ENCODE measurements around the gene CLSTN2.
A peak's percentile ranks its signal among the peaks of the same experiment; 100 is the strongest.

CLSTN2 gene

DNA sequence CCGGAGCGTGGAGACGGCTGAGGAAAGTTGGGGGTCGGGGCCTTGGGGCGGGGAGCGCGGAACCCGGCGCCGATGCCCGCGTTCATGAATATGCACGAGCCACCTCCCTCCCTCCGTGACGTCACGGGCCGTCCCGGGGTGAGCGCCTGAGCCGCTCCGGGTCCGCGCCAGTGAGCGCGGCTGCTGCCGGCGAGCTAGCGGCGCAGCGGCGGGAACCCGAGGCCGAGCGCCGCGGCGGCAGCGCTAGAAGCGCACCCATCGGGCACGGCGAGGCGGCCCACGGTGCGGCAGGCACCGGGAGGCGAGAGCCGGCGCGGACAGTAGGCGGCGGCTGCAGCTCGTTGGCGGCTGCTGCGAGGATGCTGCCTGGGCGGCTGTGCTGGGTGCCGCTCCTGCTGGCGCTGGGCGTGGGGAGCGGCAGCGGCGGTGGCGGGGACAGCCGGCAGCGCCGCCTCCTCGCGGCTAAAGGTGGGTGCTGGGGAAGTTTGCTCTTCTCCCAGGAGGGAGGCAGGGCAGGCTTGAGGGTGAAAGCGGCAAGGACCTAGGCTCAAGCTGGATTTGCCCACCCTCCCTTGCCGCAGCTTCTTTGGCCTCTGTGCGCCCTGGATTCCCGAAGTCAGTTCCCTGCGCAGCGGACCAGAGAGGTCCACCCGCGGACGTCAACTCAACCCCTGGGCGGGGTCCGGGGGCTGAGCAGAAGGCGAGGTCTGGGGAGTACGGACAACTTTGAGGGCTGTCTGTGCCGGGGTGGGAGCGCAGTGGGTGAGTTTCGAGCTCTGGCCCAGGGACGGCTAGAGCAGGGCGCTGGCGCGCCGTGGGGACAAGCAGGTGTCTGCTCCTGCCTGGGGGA is at the start of gene CLSTN2:
TSS of gene CLSTN2 (plus strand) at position 170 of the 850 bp plus-strand sequence.
- DNase-seq (ENCODE audit: low spot score): peak; percentile 80

DNA sequence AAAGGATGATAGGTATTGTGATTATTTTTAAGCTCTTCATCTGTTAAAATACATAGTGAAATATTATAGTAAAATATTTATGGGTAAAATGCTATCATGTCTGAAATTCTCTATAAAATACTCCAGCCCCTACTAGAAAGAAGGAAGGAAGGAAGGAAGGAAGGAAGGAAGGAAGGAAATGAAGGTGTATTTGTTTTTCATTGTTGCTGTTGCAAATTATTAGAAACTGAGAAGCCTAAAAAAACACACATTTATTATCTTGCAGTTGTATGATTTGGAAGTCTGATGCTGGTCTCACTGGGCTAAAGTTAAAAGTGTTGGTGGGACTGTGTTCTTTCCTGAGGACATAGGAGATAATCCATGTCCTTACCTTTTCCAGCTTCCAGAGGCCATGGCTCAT is 47.6 kb upstream of the CLSTN2 start:
- DNase-seq (ENCODE audit: low spot score): no peak

DNA sequence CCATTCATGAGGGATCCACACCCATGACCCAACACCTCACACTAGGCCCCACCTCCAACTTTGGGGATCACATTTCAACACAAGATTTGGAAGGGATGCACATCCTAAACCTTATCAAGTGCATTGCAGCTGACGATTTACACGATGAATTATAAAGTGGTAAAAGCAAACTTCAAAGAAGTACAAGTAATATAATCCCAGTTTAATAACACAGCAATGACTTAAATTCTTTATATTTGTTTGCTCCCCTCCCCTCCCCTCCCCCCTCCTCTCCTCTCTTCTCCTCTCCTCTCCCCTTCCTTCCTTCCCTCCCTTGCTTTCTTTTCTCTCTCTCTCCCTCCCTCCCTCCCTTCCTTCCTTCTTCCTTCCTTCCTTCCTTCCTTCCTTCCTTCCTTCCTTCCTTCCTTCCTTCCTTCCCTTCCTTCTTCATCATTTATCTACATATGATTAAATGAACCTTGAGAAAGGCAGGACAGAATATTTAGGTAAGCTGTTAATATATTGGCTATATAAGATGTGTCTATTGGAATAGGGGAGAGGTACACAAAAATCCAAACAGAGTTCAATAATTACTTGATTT is 46.3 kb upstream of the CLSTN2 start:
- no peak for DNase-seq (ENCODE audit: low spot score)

DNA sequence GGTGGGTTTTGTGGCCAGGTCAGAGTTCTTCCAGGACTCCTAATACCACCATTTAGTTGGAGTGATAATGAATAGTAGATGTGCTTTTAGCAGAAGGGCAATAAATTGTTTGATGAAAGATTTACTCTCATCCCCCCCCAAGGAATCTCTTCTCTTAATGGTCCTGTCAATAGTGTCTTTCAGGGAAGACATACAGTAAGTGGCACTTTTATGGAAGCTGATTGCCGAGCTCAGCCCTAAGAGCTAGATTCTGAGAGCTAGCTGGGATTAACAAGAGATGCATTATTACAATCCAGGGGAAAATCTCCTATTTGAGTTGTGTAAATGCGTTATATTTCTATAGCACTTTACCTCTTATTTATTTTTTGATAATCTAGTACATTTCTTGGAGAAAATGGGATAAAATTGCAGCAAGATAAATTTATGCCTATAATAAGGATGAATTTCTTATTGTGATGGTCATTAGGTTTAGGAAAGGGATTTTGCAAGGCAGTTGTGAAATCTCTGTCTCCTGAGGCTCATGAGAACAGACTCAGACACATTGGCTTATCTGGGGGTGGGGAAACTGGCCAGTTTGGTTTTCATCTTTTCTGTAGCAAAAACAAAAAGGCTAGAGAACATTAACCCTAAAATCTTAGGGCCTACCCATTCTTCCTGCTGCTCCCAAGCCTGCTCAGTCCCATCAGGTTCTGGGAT is 41.6 kb upstream of the CLSTN2 start:
- DNase-seq (ENCODE audit: low spot score): no peak

DNA sequence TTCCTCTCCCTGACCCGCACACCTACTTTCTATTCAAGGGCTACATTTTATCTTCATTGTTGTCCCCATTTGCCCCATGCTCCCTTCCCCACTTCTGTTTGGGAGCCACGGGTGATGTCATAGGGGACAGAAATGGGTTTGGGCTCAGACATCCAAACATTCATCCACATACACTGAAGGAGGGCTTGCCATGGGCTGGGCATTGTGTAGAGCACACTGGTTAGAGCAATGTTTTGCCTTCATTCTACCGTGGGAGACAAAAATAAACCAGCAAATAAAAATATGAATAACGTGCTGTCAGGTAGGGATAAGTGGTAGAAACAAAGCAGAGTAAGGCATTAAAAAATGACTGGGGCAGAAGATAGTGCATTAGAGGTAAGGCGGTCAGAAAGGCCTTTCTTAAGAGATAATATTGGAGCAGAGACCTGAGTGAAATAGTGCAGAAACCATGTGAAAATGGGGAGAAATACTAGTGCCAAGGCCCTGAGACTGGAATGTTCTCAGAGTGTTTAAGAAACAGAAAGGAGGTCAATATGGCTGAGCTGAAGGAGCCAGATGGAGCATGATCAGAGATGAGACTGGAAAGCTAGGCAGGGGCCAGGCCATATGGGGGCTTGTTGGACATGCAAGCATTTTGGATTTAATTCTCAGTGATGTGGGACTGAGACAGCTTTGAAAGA is 40.9 kb upstream of the CLSTN2 start:
- no peak for DNase-seq (ENCODE audit: low spot score)

DNA sequence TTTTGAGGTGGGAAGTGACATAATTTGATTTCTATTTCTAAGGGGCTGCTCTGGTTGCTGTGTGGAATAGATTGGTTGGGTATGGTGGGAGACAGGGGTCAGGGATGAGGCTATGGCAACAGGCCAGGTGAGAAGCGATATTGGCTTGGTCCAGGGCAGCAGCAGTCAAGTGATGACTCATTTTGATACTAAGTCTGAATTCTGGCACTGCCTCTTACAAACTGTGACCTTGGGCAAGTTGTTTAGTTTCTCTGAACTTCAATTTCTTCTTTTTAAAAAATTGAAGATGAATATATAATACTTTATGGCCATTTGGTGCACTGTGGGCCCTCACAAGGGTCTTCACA is 40.4 kb upstream of the CLSTN2 start:
- no peak for DNase-seq (ENCODE audit: low spot score)

DNA sequence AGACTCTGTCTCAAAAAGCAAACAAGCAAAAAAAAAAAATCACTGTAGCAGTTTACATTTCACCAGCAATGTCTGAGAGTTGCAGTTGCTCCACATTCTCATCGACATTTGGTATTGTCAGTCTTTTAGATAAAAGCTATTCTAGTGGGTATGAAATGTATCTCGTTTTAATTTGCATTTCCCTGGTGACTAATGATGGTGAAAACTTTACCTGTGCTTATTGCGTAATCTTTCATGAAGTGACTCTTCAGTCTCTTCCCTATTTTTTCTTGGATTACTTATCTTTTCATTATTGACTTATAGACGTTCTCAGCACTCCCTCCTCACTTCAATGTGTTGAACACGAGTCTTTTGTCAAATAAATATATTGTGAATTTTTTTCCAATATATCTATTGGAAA is 37.2 kb upstream of the CLSTN2 start:
- DNase-seq (ENCODE audit: low spot score): no peak

DNA sequence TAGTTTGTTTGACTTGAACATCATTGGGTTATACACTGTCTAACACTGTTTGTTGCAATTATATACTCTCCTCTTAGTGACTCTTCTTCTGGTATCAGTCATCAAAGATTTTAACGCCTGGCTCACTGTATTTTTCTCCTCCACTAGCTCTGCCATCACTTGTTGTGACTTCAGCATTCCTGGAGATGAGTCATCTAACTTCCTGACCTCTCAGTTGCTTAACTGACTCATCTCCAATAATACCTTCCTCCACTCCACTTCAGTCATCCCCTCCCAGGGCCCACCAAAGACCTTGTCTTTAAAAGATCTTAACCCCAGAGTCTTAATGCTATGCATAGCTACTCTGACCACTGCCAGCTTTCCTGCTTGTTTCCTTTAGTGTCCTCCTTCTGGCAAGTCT is 28.6 kb upstream of the CLSTN2 start:
- DNase-seq (ENCODE audit: low spot score): peak; percentile 98

DNA sequence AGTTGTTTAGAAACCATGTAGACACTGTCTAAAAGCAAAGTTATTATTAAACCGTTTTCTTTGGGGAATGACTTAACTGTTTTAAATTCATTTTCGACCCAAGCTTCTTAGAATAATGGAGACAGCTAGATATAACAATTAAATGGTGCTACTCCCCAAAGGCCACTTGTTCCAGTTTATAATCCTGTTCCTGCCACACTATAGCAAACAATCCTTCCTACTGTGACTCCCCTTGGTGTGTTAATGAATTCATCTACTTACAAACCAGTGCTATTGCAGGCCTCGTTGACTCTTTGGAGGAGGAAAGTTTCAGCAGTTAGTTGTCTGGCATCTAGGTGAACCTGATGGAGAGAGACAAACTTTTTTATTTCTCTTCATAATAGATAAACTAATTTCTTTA is 25.2 kb upstream of the CLSTN2 start:
- no peak for DNase-seq (ENCODE audit: low spot score)

DNA sequence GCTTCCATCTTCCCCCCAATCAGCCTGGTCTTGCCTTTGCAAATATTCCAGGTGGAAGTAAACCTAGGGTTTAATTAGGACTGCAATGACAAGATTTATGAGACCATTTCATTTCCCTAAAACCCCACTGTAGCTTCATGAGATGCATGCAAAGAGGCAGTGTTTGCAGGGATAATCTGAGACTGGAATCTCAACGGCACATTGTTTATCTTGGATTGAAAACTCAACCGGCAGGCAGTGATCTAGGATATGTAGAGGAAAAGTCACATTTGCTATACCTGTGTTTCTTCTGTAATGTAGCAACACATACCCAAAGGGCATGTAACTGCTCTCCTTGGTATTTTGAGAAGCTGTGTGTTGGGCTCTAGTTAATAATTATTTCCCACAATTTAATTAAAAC is 18.7 kb upstream of the CLSTN2 start:
- no peak for DNase-seq (ENCODE audit: low spot score)

DNA sequence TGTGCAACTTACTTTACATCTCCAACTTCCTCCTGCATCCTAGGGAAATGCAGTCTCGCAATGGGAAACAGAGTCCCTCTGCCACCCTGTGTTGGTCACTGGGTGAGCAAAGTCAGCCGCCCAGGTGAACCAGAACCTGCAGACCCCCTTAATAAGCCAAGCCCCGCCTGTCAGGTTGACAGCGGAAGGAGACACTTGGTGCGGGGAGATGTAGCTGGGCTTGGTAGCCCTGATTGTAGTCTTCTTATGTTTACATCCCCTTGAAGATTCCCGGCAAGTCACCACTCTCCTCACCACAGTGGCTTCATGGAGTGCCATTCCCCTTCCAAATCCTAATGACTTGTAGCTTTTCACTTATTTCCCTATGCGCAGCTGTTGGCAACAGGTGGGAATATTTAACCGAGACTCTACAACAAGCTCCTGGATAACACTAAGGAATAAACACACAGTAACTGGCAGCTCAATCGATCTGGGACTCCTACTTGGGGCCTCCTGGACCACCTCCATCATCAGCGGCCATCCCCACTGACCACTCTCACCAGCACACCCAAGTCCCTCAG is 17.7 kb upstream of the CLSTN2 start:
- DNase-seq (ENCODE audit: low spot score): no peak

DNA sequence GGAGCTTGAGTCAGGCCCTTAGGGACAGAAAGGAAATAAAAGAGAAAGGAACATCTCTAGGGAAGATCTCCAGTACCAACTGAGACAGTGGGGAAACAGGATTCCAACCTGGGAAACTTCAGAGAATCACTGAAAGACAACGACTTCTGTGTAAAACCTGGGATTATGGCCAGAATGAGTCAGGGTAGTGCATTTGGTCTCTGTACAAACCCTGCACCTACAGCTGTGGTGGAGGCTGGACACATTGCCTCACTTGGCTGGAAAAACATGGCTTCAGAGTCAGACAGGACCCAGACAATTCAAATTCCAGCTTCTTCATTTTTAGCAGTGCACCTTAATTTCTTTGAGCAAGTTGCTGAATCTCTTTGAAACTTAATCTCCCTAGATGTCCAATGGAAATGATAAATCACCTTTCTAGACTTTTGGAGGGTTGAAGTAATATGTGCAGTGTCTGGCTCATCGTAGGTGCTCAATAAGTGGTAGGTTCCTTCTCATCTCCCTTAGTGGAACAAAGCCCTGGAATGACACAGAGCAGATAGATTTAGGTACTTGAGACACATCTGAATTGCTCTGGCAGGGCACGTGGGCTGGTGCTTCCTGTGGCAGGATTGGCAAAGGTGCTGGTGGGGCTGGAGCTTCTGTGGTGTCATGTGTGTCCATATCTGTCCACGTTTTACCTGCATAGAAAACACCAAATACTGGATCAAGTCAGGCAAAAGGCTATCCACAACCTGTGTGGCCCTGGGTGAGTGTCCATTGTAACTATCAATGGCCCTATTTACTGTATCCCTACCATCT is 6.1 kb upstream of the CLSTN2 start:
- peak; percentile 6 for DNase-seq (ENCODE audit: low spot score)

DNA sequence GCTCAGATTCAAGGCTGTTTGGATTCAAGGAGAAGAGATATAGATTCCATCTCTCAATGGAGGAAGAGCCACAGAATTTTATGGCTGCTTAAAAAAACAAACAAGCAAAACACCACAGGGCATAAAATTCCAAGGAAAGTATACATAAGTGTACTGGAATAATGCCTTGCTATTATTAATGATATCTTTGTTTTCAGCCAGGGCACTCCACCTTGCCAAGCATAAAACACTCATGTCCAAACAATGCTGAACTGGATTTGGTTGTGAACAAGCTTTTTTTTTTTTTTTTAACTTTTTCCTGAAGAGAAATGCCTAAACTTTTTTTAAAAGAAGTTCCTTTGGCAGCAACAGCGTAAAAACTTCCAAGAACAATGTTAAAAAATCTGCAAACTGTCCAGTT is 4.8 kb upstream of the CLSTN2 start:
- DNase-seq (ENCODE audit: low spot score): no peak

DNA sequence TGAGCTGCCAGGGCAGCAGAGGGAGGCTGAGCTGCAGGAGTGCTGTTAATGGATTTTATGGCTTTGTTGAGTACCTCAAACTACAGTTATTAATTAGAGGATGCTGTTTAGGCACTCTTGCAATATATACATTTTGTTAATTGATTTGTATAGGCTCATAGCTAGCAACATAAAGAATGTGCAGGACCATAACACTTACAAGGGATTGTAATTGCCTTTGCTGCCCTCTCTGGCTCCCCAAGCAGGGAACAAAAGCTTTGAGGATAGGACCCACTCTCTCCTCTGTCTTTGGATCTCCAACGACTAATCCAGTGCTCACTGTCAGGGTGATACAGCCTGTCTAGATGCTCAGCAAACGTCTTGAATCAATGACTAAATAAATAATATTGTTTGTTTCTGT is 1.2 kb upstream of the CLSTN2 start:
- no peak for DNase-seq (ENCODE audit: low spot score)

DNA sequence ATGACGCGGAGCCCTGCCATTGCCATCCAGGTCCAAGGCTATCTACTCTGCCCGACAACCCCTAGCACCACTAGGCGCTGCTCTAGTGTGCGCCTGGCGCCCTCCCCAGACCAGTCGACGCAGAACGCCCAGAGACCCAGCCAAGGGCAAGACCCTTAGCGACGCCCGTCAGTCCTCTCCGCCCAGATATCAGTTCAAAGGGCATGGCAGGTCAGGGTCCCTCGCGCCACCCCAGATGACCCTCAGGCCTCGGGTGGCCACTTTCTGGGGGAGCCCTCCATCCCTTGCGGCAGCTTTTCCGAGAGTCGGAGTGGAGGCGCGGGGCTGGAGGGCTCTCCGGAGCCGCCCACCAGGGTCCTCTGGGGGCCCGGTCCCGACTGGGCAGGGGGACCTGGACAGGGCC is 371 bp upstream of the CLSTN2 start:
- DNase-seq (ENCODE audit: low spot score): peak; percentile 77

DNA sequence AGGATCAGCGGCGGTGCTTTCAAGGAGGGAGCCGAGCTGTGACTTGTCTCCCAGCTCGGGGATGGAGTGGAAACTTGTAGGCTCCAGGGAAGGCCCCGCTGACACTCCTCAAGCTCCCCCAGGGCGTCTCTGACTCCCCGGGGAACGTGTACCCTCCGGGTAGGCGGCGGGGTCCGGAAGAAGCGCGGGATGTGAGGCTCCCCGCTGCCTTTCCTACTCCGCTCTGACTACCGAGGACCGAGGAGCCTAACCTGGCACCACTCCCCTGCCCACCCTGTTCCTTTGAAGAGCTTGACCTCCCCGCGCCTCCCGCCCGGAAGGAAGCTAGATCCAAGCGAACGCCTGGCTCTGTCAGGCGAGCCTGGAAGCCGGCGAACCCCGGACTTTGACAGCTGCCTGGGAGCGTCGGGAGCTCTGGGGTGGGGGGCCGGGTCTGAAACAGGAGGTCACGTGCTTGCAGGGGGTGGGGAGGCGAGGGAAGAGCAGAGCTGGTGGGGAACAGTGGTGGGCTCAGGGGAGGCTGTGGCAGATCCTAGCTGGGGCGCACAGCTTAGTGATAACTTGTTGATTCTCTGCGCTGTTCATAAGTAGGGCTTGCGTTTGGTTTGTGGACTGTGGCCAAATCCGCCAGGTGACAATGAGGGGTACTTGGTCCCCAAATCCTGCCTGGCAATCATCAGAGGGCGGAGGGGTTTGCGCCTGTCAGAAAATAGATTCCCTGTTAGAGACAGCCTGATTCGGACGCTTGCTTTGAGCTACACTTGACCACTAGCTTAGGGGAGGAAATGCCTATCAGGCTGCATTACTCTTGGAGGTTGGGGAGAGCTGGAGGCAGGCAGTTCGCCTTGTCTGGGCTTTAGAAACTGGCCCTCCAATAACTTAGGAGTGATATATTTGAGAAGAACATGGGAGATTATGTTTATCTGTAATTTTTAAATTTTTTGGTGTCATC is 1.2 kb downstream of the CLSTN2 start:
- peak; percentile 31 for DNase-seq (ENCODE audit: low spot score)

DNA sequence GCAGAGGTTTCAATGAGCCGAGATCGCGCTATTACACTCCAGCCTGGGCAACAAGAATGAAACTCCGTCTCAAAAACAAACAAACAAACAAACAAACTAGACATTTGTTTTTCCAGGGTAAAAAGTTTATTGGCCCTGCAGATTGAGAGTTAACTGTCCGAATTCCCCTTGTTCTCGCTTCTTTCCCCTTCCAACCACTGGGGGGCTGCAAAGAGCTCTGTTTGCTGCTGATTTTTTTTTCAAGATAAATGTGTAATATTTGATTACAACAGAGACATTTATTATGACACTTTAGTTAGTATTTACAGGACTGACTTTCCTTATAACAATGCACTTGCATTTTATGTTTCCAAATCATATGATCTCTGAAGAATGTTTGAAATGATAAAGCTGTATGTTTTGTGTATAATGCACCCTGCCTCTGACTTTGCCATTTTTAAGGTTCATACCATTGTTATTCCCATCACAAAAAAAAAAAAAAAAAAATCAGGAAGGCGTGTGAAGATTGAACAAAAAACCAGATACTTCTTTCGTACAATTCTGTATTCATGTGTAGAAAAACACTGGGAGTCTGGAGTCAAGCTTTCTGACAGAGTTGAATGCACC is 2.8 kb downstream of the CLSTN2 start:
- peak; percentile 55 for DNase-seq (ENCODE audit: low spot score)

DNA sequence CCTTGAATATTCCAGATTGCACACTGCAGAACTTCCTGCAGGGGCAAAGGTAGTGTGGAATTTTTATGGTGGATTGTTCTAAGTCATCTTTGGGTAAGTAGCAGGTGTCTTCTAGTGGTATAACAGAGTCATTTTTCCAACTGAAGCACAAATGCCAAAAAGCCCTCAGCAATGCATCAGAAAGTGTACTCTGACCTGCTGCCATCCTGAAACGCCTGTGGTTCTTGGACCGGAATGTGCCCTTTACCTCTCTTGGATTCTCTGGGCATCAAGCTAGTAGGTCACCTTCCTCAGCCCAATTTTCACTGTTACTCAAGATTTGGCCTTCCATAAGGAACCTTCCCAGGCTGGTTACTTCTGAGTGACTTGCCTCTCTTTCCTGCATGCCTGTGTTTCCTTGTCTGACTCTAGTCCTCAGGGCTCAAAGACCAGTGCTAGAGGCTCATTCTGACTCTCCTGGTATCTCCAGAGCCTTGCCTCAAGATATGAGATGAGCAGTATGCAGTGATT is 4.8 kb downstream of the CLSTN2 start:
- DNase-seq (ENCODE audit: low spot score): no peak

DNA sequence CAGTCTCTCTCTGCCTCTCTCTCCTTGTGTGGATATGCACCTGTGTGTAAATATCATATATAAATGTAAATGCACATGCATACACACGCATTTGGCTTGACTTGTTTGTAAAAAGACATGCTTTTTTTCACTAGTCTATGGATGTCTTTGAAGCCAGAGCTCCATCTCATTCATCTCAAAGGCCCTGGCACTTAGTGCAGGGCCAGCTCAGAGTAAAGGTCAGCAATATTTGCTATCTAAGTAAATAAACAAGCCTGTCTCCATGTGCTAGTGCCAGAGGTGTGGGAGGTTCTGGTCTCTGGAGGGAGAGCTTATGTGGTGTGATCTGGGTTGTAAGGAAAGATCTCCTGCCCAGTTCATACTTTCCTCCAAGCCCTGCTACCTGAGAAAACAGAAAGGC is 5.6 kb downstream of the CLSTN2 start:
- no peak for DNase-seq (ENCODE audit: low spot score)

DNA sequence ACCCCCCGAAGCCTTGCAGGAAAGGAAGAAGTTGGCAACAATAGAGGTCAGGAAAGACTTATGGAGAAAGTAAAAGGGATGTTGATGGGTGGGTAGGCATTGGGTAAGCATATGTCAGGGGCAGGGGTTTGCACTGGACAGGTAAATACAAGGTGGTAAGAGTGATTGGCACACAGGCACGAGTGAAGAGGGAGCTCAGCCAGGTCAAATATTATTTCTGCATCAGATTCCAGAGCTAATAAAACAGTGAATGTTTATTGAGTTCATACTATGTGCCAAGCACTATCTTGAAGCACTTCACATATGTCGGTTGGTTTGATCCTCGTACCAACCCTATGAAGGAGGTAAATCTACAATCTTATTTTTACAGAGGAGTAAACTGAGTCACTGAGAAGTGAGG is 6.6 kb downstream of the CLSTN2 start:
- no peak for DNase-seq (ENCODE audit: low spot score)

Data from kidney tubule cell (primary cell).